Body of pancreas (tissue), 4 donors: ENCODE results near the gene SHLD2. TPM values are rescaled to one million over a fixed set of nuclear protein-coding genes. Genes with fewer than 3 reads are reported as not detected.
"Not testable (repeated sequence)": the region's sequence is repeated elsewhere in the genome, so short reads cannot be mapped to it uniquely, and the experiment has no call there.

Experiments
- ATAC-seq: fragments of 150-250 bp; one replicate; pipeline ENCODE4 v1.9.1; 2016
- DNase-seq, 4 donors: peaks; one replicate each; pipeline ENCODE4 v3.0.0-alpha.2; 2019
- H3K27ac ChIP-seq, 4 donors: fragments of 200-600 bp; sonication (generic); 1 replicate in 3 of 4; 2 replicates in 1 of 4; pipeline versions ENCODE4 v1.5.1 to v1.6.1; 2016 to 2019; ENCODE audit warnings: mild to moderate bottlenecking in 1 of 4, mixed read lengths in 1 of 4, moderate library complexity in 1 of 4
- H3K27me3 ChIP-seq, 2 donors: fragments of 200-600 bp; sonication (generic); one replicate each; pipeline ENCODE4 v1.6.0; 2016; ENCODE audit warnings: mild to moderate bottlenecking in 1 of 2
- H3K36me3 ChIP-seq, 2 donors: fragments of 200-600 bp; sonication (generic); replicated peaks in 1 of 2; 2 replicates each; pipeline ENCODE4 v1.5.1; 2016; ENCODE audit warnings: low read depth in 2 of 2; ENCODE audit not compliant: insufficient read depth in 1 of 2
- H3K4me1 ChIP-seq: fragments of 200-600 bp; sonication (generic); one replicate; pipeline ENCODE4 v1.6.0; 2016
- H3K4me3 ChIP-seq, 2 donors: fragments of 200-600 bp; sonication (generic); 1 replicate in 1 of 2; 2 replicates in 1 of 2; pipeline ENCODE4 v1.5.1; 2016 to 2019
- H3K9me3 ChIP-seq, 3 donors: fragments of 200-600 bp; sonication (generic); 1 replicate in 2 of 3; 2 replicates in 1 of 3; pipeline ENCODE4 v1.5.1; 2016
- POLR2A ChIP-seq, 3 donors: fragments of 450-650 bp; IDR thresholded peaks; one replicate each; pipeline ENCODE4 v1.6.1; 2016; ENCODE audit warnings: antibody characterized with exemption in 3 of 3, mild to moderate bottlenecking in 2 of 3
- WGBS, 2 donors: methylation state at CpG; one replicate each; pipeline ENCODE4 v1.1.5; 2017; 5-methylcytosine and 5-hydroxymethylcytosine counted together
- intact Hi-C: fragments of 100-400 bp; cut with DNase I; formaldehyde crosslinking; loops from one replicate; pipeline ENCODE4 v1.15.1; 2023
- total RNA-seq, 2 donors: library from RNA; depleted of rRNA; stranded (reverse); fragments of >200 nt; gene quantifications; one replicate each; pipeline ENCODE4 v1.1.0, GENCODE V29; 2016
- TF ChIP-seq, protein P1 (sequence below), 7 experiments: fragments of 450-650 bp in 4 of 7; fragments of 200-600 bp in 3 of 7; sonication (generic) in 3 of 7; IDR thresholded peaks; one replicate each; pipeline ENCODE4 v1.5.1; 2016 to 2019; ENCODE audit warnings: antibody characterized with exemption in 7 of 7

The SHLD2 gene
- total RNA-seq, 2 donors from 2014 or later: 15.2 to 16.3 TPM

DNA sequence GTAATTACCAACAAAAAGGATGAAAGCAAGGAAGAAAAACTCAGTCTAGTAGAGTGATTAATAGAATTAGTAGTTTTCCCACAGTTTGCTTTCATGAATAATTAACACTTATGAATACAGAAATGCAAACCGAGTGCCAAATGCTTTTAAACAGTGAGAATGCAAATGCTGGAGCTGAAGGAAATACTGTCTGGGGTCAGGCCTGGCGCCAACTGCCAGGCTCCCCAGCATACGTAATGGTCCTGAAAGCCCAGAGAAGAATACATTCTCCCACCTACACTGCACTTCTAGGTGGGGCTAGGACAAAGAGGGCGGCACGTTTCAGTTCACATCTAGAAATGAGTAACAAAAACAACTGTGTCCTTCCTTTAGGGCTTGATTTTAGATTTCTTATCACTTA lies 30.4 kb upstream of the SHLD2 start:
- H3K4me3 ChIP-seq: no peak overlapping the region
- no peaks in the 10 kb centered on the region for H3K27me3 ChIP-seq
- intact Hi-C loops: no loop called here
- WGBS, 2 donors: 48 to 53% methylated on average over 5 of the region's 5 CpGs
- H3K4me1 ChIP-seq: no peaks in the 10 kb centered on the region
- H3K27ac ChIP-seq: peak overlapping the region in 3 of 4 donors; percentile 22 to 40 (median 32)
- TF ChIP-seq, protein P1, sequence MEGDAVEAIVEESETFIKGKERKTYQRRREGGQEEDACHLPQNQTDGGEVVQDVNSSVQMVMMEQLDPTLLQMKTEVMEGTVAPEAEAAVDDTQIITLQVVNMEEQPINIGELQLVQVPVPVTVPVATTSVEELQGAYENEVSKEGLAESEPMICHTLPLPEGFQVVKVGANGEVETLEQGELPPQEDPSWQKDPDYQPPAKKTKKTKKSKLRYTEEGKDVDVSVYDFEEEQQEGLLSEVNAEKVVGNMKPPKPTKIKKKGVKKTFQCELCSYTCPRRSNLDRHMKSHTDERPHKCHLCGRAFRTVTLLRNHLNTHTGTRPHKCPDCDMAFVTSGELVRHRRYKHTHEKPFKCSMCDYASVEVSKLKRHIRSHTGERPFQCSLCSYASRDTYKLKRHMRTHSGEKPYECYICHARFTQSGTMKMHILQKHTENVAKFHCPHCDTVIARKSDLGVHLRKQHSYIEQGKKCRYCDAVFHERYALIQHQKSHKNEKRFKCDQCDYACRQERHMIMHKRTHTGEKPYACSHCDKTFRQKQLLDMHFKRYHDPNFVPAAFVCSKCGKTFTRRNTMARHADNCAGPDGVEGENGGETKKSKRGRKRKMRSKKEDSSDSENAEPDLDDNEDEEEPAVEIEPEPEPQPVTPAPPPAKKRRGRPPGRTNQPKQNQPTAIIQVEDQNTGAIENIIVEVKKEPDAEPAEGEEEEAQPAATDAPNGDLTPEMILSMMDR (IDR thresholded peaks at IDR 0.05): no peak
- no peak for TF ChIP-seq POLR2A (IDR thresholded peaks at IDR 0.05)
- H3K9me3 ChIP-seq: no peaks in the 10 kb centered on the region
- DNase-seq (peak in 2 of 4 donors; percentile 8 to 46), ATAC-seq (peak; percentile 47)
- H3K36me3 ChIP-seq: peaks cover 5 to 29% of the 10 kb centered on the region in 2 donors

DNA sequence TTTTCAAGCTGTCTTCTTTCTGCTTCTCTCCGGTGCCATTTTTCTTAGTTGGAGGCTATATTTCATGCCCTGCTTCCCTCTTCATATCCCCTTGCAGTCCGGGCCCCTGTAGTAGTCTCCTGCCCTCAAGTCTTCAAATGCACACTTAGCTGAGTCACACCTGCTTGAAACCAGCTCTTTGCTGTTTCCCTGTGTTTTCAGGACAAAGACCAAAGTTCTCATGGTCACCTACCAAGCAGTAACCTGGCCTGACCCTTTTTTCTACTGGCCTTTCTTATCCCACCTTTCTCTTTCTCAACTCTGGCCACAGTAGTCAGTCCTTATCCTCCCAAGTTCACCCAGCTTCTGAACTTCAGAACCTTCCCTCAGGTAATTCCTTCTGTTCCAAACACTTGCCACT lies 28.8 kb upstream of the SHLD2 start:
- TF ChIP-seq POLR2A (IDR thresholded peaks at IDR 0.05): no peak
- TF ChIP-seq, protein P1 (IDR thresholded peaks at IDR 0.05): no peak
- Histone ChIP-seq H3K4me3 (no peak overlapping the region), H3K27me3 (no peaks in the 10 kb centered on the region), H3K4me1 (no peaks in the 10 kb centered on the region), H3K9me3 (no peaks in the 10 kb centered on the region), H3K36me3 (peaks cover 5 to 28% of the 10 kb centered on the region in 2 donors), H3K27ac (no peak overlapping the region)
- DNase-seq (no peak), ATAC-seq (no peak)
- intact Hi-C loops: no loop called here
- WGBS, 2 donors: 93 to 97% methylated on average over 2 of the region's 2 CpGs

DNA sequence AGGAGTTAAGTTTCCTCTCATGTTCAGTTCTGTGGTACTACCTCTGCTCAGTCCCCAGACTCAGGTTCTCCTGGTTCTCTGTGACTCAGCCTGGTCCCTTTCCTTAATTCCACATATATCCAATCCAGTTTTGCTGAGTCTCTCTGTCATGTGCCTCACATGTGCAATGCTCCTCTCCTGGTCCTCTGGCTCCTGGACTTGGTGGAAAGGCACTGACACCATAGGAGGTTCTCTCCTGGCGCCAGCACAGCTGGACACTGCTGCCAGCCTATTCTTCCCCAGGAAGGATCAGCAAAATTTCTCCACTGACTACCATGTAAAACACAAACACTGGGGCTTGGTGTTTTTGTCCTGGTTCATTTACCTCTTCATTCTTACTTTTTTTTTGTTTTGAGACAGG lies 28.1 kb upstream of the SHLD2 start:
- DNase-seq (no peak), ATAC-seq (no peak)
- no peaks in the 10 kb centered on the region for H3K9me3 ChIP-seq
- no peak overlapping the region for H3K27ac ChIP-seq
- H3K27me3 ChIP-seq: no peaks in the 10 kb centered on the region
- no peak overlapping the region for H3K4me3 ChIP-seq
- intact Hi-C loops: no loop called here
- H3K4me1 ChIP-seq: no peaks in the 10 kb centered on the region
- TF ChIP-seq, protein P1 (IDR thresholded peaks at IDR 0.05): no peak
- no peak for TF ChIP-seq POLR2A (IDR thresholded peaks at IDR 0.05)
- H3K36me3 ChIP-seq: peaks cover 2 to 25% of the 10 kb centered on the region in 2 donors
- WGBS, 2 donors: 95 to 100% methylated on average over 1 of the region's 1 CpG

DNA sequence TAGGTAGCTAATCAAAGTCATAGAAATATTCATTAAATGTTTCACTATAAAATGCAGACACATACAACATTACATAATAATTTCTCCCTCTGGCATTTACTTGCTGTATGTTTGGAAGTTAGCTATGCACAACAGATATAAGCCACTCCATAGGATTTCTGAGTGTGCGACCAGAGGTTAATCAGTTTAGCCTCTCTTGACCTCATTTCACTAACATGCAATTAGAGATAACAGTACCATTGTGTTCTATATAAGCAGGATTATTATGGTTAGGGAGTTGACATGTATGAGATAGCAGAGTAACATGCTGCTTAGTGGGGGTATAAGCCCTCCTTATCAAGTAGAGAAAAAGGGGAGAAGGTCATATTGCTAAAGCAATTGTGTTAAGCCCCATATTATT lies 26.7 kb upstream of the SHLD2 start:
- intact Hi-C loops: no loop called here
- ATAC-seq (no peak), DNase-seq (no peak)
- TF ChIP-seq POLR2A (IDR thresholded peaks at IDR 0.05): no peak
- TF ChIP-seq, protein P1 (IDR thresholded peaks at IDR 0.05): no peak
- Histone ChIP-seq H3K27me3 (no peaks in the 10 kb centered on the region), H3K4me3 (no peak overlapping the region), H3K9me3 (no peaks in the 10 kb centered on the region), H3K36me3 (peaks cover 0 to 19% of the 10 kb centered on the region in 2 donors), H3K27ac (no peak overlapping the region), H3K4me1 (no peaks in the 10 kb centered on the region)
- WGBS, 2 donors: 84 to 89% methylated on average over 1 of the region's 1 CpG

DNA sequence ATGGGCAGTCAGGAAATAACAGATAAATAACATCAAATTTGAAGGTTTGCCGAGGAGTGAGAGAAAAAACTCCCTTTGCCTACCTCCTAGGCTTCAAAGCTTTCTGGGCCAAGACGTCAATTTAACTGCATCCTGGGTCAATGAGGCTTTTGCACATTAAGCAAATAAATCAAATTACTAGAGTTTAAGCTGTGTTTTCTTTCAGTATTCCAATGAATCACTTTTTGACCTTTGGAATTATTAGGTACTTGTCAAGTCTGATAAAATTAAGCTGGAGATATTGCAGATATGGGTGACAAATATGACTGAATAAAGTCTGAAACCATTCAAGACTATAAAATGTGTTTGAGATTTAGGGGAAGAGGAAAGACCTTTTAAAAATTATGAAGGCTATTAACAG lies 22.6 kb upstream of the SHLD2 start:
- TF ChIP-seq POLR2A (IDR thresholded peaks at IDR 0.05): no peak
- TF ChIP-seq, protein P1 (IDR thresholded peaks at IDR 0.05): no peak
- H3K9me3 ChIP-seq: no peaks in the 10 kb centered on the region
- WGBS, 2 donors: 53% methylated on average over 2 of the region's 2 CpGs
- peaks cover 0 to 3% of the 10 kb centered on the region in 2 donors for H3K36me3 ChIP-seq
- ATAC-seq (no peak), DNase-seq (no peak)
- intact Hi-C loops: no loop called here
- no peaks in the 10 kb centered on the region for H3K27me3 ChIP-seq
- H3K4me1 ChIP-seq: no peaks in the 10 kb centered on the region
- no peak overlapping the region for H3K4me3 ChIP-seq
- no peak overlapping the region for H3K27ac ChIP-seq

DNA sequence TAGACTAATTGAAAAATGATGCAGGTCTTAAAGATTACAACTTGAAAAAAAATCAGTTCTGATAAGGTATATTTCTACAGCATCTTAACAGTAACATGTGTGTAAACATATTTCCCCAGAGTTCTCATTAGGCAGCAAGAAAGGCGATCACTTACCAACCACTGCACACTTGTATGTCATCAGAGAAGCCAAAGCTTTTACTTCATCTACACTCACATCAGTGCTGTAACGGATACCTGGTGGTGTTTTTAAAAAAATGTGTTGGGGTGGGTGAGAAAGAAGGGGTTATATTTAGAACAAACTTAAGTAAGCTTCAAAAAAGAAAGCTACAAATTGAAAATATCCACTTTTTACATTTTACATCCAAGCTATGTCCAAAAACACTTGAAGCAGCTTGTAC lies 18.6 kb upstream of the SHLD2 start:
- ATAC-seq, H3K36me3 ChIP-seq, intact Hi-C loops, H3K4me3 ChIP-seq, H3K9me3 ChIP-seq, DNase-seq, H3K4me1 ChIP-seq, H3K27me3 ChIP-seq, H3K27ac ChIP-seq: not testable (repeated sequence)
- 72 to 90% methylated on average over 2 of the region's 2 CpGs for WGBS, 2 donors
